Stimulated activated CD4-positive, alpha-beta T cell treated with anti-CD3 and anti-CD28 coated beads, Interleukin-12 subunit alpha, Interleukin-12 subunit beta, amount 100 ng/mL, for 48 hours (primary cell): ENCODE results near the gene DYNLT2.
A peak's percentile ranks its signal among the peaks of the same experiment; 100 is the strongest.

Experiments used
- DNase-seq, 3 donors: peaks; one replicate each; pipeline ENCODE4 v3.0.0-alpha.2; 2020; ENCODE audit warnings: low read depth in 2 of 3, low spot score in 1 of 3

The DYNLT2 gene

GRCh38 chr6:169738976-169739529 is 12.3 kb downstream of the DYNLT2 start:
- no peak for DNase-seq

DNA sequence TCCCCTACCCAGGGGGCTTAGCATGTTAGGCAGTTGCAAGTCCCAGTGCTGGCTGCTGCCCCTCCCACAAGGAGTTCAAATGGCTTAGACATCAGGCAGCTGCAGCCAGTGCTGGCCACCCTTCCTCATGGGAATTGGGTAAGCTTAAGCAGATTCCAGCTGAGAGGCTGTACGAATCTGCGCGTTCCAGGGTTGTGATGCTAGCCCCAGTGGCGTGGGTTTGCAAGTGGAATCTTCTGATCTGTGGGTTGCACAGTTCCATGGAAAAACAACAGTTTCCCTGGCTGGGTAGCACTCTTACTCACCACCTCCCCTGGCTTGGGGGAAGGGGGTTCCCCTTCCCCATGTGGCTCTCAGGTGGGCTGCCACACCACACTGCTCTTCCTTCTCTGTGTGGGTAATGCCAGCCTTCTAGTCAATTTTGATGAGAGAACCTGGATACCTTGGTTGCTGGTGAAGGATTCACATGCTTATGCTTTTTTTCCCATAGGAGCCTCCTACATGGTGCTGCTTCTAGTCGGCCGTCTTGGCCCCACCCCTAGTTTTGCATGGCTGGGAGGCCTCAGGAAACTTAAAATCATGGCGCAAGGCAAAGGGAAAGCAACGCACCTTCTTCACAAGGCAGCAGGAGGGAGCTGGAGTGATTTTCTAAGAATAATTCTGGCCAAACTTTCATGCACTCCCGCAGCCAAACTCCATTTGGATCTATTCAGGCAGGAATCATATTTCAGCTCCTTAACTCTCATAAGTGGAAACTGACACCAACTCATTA is 13.0 kb downstream of the DYNLT2 start:
- DNase-seq: no peak

GRCh38 chr6:169729961-169730360 is 21.4 kb downstream of the DYNLT2 start:
- DNase-seq: no peak

- DNase-seq: no peak
Observed at GRCh38 chr6:169726963-169727362, 24.4 kb downstream of the DYNLT2 start.

GRCh38 chr6:169726049-169726400 is 25.3 kb downstream of the DYNLT2 start:
- no peak for DNase-seq

DNA sequence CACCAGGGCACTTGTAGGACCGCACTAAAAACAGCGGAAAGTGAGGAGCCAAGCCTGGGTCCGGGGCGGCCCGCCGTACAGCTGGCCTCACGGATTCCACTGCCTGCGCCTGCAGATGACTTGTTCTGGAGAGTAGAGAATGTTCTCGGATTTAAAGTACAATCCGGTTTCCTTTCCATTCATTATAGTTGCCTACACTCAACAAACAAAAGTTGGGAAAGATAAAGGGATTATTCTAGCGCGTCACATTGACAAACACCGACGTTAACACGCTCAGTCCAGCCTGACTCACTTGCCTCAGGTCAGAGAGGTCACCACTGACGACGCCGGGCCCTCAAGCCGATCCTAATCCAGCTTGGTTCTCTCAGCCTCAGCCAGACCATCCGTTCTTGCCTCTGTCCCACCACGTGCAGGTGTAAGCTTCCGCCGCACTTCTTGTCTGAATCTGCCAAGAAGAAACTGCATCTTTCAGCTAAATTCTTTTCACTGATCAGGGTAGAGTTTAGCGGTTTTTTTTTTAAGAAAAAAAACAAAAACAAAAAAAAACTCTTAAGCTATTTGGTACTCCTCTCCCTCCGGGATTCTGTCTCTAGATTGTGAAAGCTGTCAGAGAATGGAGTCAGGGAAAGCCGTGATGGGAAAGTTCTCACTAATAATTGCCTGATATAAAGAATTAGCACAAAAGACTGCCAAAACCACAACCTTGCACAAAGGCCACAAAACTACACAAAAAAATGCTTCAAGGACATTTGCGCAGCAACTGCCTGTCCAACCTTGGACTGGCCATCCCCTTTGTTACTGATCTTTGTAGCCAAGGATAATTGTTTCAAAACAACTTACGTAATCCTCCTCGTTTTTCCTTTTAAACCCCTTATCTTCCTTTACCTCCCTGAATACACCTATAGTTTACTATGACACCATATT is 26.0 kb downstream of the DYNLT2 start:
- no peak for DNase-seq

DNA sequence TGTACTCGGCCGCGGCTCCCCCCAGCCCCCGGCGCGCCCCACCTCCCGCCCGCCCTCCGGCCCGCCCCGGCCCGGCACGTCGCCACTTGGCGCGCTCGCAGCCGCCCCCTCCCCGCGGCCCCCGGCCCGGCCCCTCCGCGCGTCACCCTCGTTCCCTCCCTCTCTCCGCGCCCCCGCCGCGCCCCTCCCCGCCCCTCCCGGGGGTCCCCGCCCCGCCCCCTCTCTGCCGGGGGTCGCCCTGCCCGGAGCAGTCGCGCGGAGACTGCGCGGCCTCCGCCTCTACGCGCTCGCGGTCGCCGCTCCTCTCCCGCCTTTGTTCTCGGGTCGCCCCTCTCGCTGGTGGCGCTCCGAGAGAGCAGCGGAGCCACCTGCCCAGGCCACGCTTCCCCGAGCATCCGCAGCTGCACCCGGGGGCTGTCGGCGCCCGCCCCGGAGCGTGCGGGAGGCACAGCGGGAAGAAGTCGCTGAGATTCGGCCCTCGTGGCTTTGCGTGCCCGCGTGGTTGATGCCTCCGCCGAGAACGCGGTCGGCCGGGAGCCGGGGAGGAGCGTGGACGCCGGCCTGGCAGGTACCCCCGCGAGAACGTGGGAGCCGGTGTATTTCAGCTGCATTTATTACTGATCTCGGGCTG is 26.8 kb downstream of the DYNLT2 start, which contains the start of gene PHF10:
TSS of gene PHF10 (minus strand) at position 7 of the 631 bp plus-strand sequence. CDS start 569 bp downstream, outside the sequence.
- DNase-seq: peak in 2 of 3 donors; percentile 24 to 59

GRCh38 chr6:169723991-169724493 is 27.3 kb downstream of the DYNLT2 start:
- DNase-seq: no peak

- DNase-seq: peak; percentile 33 to 62 (median 43)
Observed at GRCh38 chr6:169723200-169723909, 28.0 kb downstream of the DYNLT2 start.

GRCh38 chr6:169722362-169723199 is 28.8 kb downstream of the DYNLT2 start:
- DNase-seq: peak in 1 of 3 donors; percentile 26

DNA sequence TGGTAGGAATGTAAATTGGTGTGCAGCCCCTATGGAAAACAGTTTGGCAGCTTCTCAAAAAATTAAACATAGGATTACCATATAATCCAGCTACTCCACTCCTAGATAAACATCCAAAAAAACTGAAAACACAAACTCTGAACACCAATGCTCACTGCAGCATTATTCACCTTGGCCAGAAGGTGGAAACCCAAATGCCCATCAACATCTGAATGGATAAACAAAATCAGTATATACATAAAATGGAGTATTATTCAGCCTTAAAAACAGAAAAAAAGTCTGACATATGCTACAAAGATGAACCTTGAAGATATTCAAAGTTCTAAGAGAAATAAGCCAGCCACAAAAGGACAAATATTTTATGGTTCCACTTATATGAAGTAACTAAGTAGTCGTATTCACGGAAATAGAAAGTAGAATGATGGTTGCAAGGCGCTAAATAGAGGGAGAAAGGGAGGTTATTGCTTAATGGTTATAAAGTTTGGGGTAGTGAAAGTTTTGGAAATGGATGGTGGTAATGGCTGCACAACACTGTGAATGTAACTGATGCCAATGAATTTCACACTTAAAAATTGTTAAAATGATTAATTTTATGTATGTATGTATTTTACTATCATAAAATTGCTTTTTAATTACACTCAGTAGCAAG is 31.0 kb downstream of the DYNLT2 start:
- no peak for DNase-seq

- DNase-seq: no peak
Observed at GRCh38 chr6:169719117-169719516, 32.3 kb downstream of the DYNLT2 start.

GRCh38 chr6:169714595-169714994 is 36.8 kb downstream of the DYNLT2 start:
- no peak for DNase-seq

- DNase-seq: no peak
Observed at GRCh38 chr6:169714178-169714577, 37.2 kb downstream of the DYNLT2 start.

GRCh38 chr6:169710009-169710408 is 41.4 kb downstream of the DYNLT2 start:
- DNase-seq: no peak

DNA sequence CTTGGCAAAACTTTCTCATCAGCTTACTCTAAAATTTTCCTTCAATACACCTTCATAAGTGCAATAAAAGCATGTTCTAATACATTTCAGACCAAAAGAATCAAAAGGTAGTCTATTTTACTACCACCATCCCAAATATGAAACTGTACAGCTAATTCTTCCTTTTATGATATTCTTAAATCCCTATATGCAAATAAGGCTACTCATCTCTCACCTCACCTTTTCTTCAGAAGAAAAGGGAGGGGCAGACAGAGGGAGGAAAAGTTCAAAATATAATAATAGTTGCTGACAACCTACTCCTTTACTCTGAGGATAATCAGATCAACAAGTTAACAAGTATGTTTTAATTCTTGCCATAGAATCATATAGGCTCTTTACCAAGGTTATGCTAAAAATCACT is 42.1 kb downstream of the DYNLT2 start:
- no peak for DNase-seq

GRCh38 chr6:169707772-169708171 is 43.6 kb downstream of the DYNLT2 start:
- no peak for DNase-seq

- DNase-seq: no peak
Observed at GRCh38 chr6:169702840-169703246, 48.5 kb downstream of the DYNLT2 start.
